Measurements from ENCODE around the gene S100A1. TPM values are rescaled to one million over a fixed set of nuclear protein-coding genes. Genes with fewer than 3 reads are reported as not detected.

Gene S100A1
- total and polyA plus RNA-seq, 2 of the 13 experiments (the other 11 are each of a cell fraction or from before 2014, with no cell fraction given): 120 to 251 TPM

- TF ChIP-seq SCMH1 (CRISPR knock-in tag; IDR thresholded peaks at IDR 0.05; ENCODE audit: borderline replicate concordance) (no peak), CEBPG (CRISPR knock-in tag; IDR thresholded peaks at IDR 0.05) (peak; percentile 54), SNAI1 (CRISPR knock-in tag; IDR thresholded peaks at IDR 0.05; ENCODE audit: borderline replicate concordance) (no peak), NFIB (CRISPR knock-in tag; IDR thresholded peaks at IDR 0.05; ENCODE audit: borderline replicate concordance) (no peak), THRA (CRISPR knock-in tag; IDR thresholded peaks at IDR 0.05; ENCODE audit: borderline replicate concordance) (0 out of 2 replicates have a peak, but pooled peaks have one; percentile 5), GLI4 (CRISPR knock-in tag; IDR thresholded peaks at IDR 0.05; ENCODE audit: borderline replicate concordance) (no peak), SP140L (CRISPR knock-in tag; IDR thresholded peaks at IDR 0.05; ENCODE audit: borderline replicate concordance) (no peak), ATF5 (CRISPR knock-in tag; IDR thresholded peaks at IDR 0.05; ENCODE audit: low read depth) (no peak), ZBTB25 (CRISPR knock-in tag; IDR thresholded peaks at IDR 0.05) (no peak), KLF13 (CRISPR knock-in tag; IDR thresholded peaks at IDR 0.05) (no peak), ZNF124 (CRISPR knock-in tag; IDR thresholded peaks at IDR 0.05) (no peak), KAT2B (IDR thresholded peaks at IDR 0.05; ENCODE audit: borderline replicate concordance, low read depth, low read length) (no peak), MXD1 (CRISPR knock-in tag; IDR thresholded peaks at IDR 0.05) (no peak), SAP130 (CRISPR knock-in tag; IDR thresholded peaks at IDR 0.05; ENCODE audit: low read depth) (peak; percentile 41; the same call in 1 of the 2 replicates), ZNF251 (CRISPR knock-in tag; IDR thresholded peaks at IDR 0.05) (no peak), GABPB1 (CRISPR knock-in tag; IDR thresholded peaks at IDR 0.05) (no peak), ZNF629 (CRISPR knock-in tag; conservative IDR thresholded peaks at IDR 0.05) (no peak), JARID2 (CRISPR knock-in tag; IDR thresholded peaks at IDR 0.05; ENCODE audit: insufficient replicate concordance) (no peak), ZIK1 (CRISPR knock-in tag; IDR thresholded peaks at IDR 0.05; ENCODE audit: borderline replicate concordance, low read depth) (no peak), ZNF644 (CRISPR knock-in tag; IDR thresholded peaks at IDR 0.05; ENCODE audit: low read depth) (peak; percentile 33; the same call in 1 of the 2 replicates), ATF1 (CRISPR knock-in tag; IDR thresholded peaks at IDR 0.05) (no peak), ZNF326 (CRISPR knock-in tag; IDR thresholded peaks at IDR 0.05; ENCODE audit: borderline replicate concordance) (no peak), THAP11 (CRISPR knock-in tag; IDR thresholded peaks at IDR 0.05) (0 out of 2 replicates have a peak, but pooled peaks have one; percentile 44), ZC3H4 (CRISPR knock-in tag; IDR thresholded peaks at IDR 0.05; ENCODE audit: borderline replicate concordance) (no peak), ZNF775 (CRISPR knock-in tag; IDR thresholded peaks at IDR 0.05; ENCODE audit: borderline replicate concordance) (no peak), ZNF205 (CRISPR knock-in tag; IDR thresholded peaks at IDR 0.05) (0 out of 2 replicates have a peak, but pooled peaks have one; percentile 28), NR0B2 (CRISPR knock-in tag; IDR thresholded peaks at IDR 0.05) (no peak), DDIT3 (CRISPR knock-in tag; IDR thresholded peaks at IDR 0.05) (no peak), SOX6 (IDR thresholded peaks at IDR 0.05) (no peak), SOX6 (CRISPR knock-in tag; IDR thresholded peaks at IDR 0.05) (peak; percentile 34; the same call in 1 of the 2 replicates)
Measured at GRCh38 chr1:153655333-153655732, 27.1 kb downstream of the S100A1 start (continued).
